Kidney (tissue), 14 donors: ENCODE data around the gene NEK11. TPM values are rescaled to one million over a fixed set of nuclear protein-coding genes. Genes with fewer than 3 reads are reported as not detected.

Source experiments
- DNase-seq, 5 donors: peaks; one replicate each; pipeline ENCODE4 v3.0.0-alpha.2; 2013 to 2020
- FAIRE-seq: peaks from 2 replicates; lab custom pipeline; 2012; peaks lifted over from hg19 to GRCh38; lab: Jason Lieb, UNC
- H3K27ac ChIP-seq, 2 donors: one replicate each; pipeline ENCODE4 v1.7.0; 2013; ENCODE audit warnings: low read depth in 2 of 2, low read length in 2 of 2, inconsistent platforms in 1 of 2
- H3K27me3 ChIP-seq: one replicate; pipeline ENCODE4 v1.7.1; 2013; ENCODE audit warnings: low read length, inconsistent platforms; ENCODE audit not compliant: control insufficient read depth, insufficient read depth
- H3K36me3 ChIP-seq, 3 donors: one replicate each; pipeline versions ENCODE4 v1.7.0 to v1.7.1; 2013; ENCODE audit warnings: low read length in 3 of 3, control low read depth in 1 of 3, inconsistent platforms in 1 of 3; ENCODE audit not compliant: insufficient read depth in 3 of 3, control insufficient read depth in 2 of 3
- H3K4me1 ChIP-seq, 3 donors: one replicate each; pipeline versions ENCODE4 v1.7.0 to v1.7.1; 2013; ENCODE audit warnings: low read length in 3 of 3, inconsistent platforms in 1 of 3, low read depth in 1 of 3; ENCODE audit not compliant: control insufficient read depth in 2 of 3, insufficient read depth in 2 of 3
- H3K4me3 ChIP-seq, 3 donors: one replicate each; pipeline versions ENCODE4 v1.7.0 to v1.8.1; 2013; ENCODE audit warnings: low read length in 3 of 3, control low read depth in 1 of 3, inconsistent platforms in 1 of 3
- H3K9ac ChIP-seq, 3 donors: one replicate each; pipeline versions ENCODE4 v1.7.0 to v1.7.1; 2013; ENCODE audit warnings: low read length in 3 of 3, control low read depth in 1 of 3, inconsistent platforms in 1 of 3
- H3K9me3 ChIP-seq, 3 donors: one replicate each; pipeline versions ENCODE4 v1.7.0 to v1.7.1; 2013; ENCODE audit warnings: low read length in 3 of 3, control low read depth in 1 of 3, inconsistent platforms in 1 of 3; ENCODE audit not compliant: control insufficient read depth in 2 of 3, insufficient read depth in 1 of 3
- CTCF ChIP-seq: IDR thresholded peaks from 3 replicates; pipeline ENCODE4 v1.5.1; 2012; ENCODE audit warnings: mild to moderate bottlenecking, moderate library complexity, borderline replicate concordance; ENCODE audit not compliant: insufficient read depth; ENCODE audit errors: extremely low read depth
- intact Hi-C: fragments of 100-400 bp; cut with DNase I; formaldehyde crosslinking; loops from one replicate; pipeline ENCODE4 v1.11.1; 2022
- polyA plus RNA-seq: library from polyadenylated mRNA; stranded (reverse); fragments of 350-450 nt; fragmentation: Illumina TruSeq; extraction: RNeasy Lipid Tissue Mini Kit (QIAGEN cat#74804); gene quantifications from one replicate; pipeline ENCODE4 v1.2.3, GENCODE V29; 2014; ENCODE audit warnings: low read depth, low replicate concordance; ENCODE audit not compliant: insufficient read depth
- total RNA-seq: library from RNA; stranded (reverse); fragmentation: NEBNext Ultra II Directional; extraction: Animal tissue kit (Norgen Biotek cat#: 25700); gene quantifications from one replicate; pipeline ENCODE4 v1.2.1, GENCODE V29; 2021
- donor health status: control.
- donor health status: control.
- donor health status: control.
- donor health status: control.
- donor health status: control.
- donor health status: DM: yes; HTN: yes; CAD: no.
- donor health status: Normal renal cell carcinoma (clear cell type).

NEK11 gene
- total and polyA plus RNA-seq, 2 donors from 2014 or later: 7.9 to 13.2 TPM

GRCh38 chr3:131363275-131363674 is 336.6 kb downstream of the NEK11 start:
- no peak overlapping the region for H3K27ac ChIP-seq
- FAIRE-seq: no peak

GRCh38 chr3:131370935-131371687 is 344.4 kb downstream of the NEK11 start:
- H3K27ac ChIP-seq: no peak overlapping the region

More at GRCh38 chr3:131363275-131363674, 336.6 kb downstream of the NEK11 start:
- no peaks in the 10 kb centered on the region for H3K9me3 ChIP-seq
- H3K27me3 ChIP-seq: no peaks in the 10 kb centered on the region
- no peak overlapping the region for H3K4me3 ChIP-seq
- intact Hi-C loops: no loop called here
- DNase-seq: no peak
- no peak for TF ChIP-seq CTCF
- H3K9ac ChIP-seq: no peak overlapping the region
- H3K36me3 ChIP-seq: no peaks in the 10 kb centered on the region
- peaks cover 0 to 2% (median 0%) of the 10 kb centered on the region in 3 donors for H3K4me1 ChIP-seq

GRCh38 chr3:131371688-131372066 is 345.0 kb downstream of the NEK11 start:
- Histone ChIP-seq H3K9ac (no peak overlapping the region), H3K9me3 (no peaks in the 10 kb centered on the region), H3K27ac (no peak overlapping the region), H3K4me1 (no peaks in the 10 kb centered on the region), H3K4me3 (no peak overlapping the region), H3K36me3 (peaks cover 0 to 13% (median 6%) of the 10 kb centered on the region in 3 donors), H3K27me3 (no peaks in the 10 kb centered on the region)
- intact Hi-C loops: no loop called here
- no peak for DNase-seq
- TF ChIP-seq CTCF: no peak
- no peak for FAIRE-seq

More at GRCh38 chr3:131370935-131371687, 344.4 kb downstream of the NEK11 start:
- FAIRE-seq: no peak
- no peak for TF ChIP-seq CTCF
- DNase-seq: no peak
- intact Hi-C loops: no loop called here
- Histone ChIP-seq H3K4me3 (no peak overlapping the region), H3K4me1 (no peaks in the 10 kb centered on the region), H3K36me3 (peaks cover 0 to 13% (median 6%) of the 10 kb centered on the region in 3 donors), H3K9ac (no peak overlapping the region), H3K9me3 (no peaks in the 10 kb centered on the region), H3K27me3 (no peaks in the 10 kb centered on the region)
